Measurements from ENCODE around the gene STAC2. TPM values are rescaled to one million over a fixed set of nuclear protein-coding genes. Genes with fewer than 3 reads are reported as not detected.
A peak's percentile ranks its signal among the peaks of the same experiment; 100 is the strongest.

STAC2 gene
- total and polyA plus RNA-seq, 12 donors: 0.09 to 4.9 (median 0.51) TPM; not detected in 1

DNA sequence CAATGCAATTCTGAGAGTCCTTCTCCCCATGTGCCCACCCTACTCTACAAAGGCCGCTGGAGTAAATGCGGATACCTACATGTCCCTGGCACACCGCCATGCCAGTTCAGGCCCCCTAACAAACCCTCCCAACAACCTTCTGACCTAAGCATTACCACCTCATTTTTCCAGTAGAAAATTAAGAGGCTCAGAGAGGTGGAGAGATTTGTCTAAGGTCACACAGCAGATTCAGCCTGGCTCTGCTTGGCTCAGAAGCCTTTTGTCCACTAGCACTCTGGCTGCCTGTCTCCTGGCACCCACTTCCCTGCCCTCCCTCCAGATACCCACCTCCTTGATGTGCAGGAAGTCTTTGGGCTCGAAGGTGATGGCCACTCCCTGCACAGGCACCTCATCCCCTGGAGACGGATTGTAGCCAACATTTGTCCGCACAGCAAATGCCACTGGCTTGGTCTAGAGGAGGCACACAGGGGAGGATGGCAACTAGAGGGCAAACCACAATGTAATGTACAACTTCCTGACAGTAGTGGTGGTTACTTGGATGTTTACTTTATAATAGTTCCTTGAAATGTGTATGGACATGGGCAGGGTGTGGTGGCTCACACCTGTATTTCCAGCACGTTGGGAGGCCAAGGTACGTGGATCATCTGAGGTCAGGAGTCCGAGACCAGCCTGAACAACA, 38.5 kb downstream of the STAC2 start:
- ATAC-seq: no peak
- peaks cover 0 to 99% (median 8%) of the 10 kb centered on the region in 9 donors for H3K36me3 ChIP-seq
- no peak for DNase-seq

DNA sequence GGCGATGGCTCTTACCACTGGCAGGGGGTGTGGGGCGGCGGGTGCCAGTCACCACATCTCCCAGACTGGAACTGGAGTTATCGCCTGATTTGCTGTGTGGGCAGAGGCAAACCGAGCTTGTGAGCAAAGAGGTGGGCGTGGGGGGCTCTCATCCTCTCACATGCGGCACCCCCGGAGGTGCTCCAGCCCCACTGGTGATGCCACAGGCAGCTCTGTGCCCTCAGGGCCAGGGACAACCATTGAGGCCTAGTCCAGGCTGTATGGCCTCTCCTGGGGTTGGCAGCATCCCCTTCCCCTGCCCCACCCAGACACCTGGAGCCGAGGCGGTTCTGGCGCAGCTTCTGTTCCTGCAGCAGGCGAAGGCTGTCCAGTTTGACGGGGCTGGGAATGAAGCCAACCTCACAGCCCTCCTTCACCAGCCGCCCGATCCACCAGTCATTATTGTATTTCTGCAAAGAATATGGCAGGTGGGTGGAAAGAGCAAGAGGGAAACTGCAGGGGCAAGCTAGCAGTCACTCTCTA, 39.2 kb downstream of the STAC2 start:
- Histone ChIP-seq H3K9me3 (no peaks in the 10 kb centered on the region), H3K36me3 (peaks cover 0 to 99% (median 8%) of the 10 kb centered on the region in 9 donors)
- no peak for DNase-seq

More for the DNA sequence above, 38.5 kb downstream of the STAC2 start:
- no peaks in the 10 kb centered on the region for H3K27me3 ChIP-seq
- intact Hi-C loops (cut with DNase I): no loop called here
- WGBS, 2 donors: 94 to 95% methylated on average over 9 of the region's 9 CpGs
- no peaks in the 10 kb centered on the region for H3K4me1 ChIP-seq
- H3K9me3 ChIP-seq: no peaks in the 10 kb centered on the region
- no peak overlapping the region for H3K4me3 ChIP-seq
- H3K27ac ChIP-seq: no peak overlapping the region
- TF ChIP-seq, protein P1, sequence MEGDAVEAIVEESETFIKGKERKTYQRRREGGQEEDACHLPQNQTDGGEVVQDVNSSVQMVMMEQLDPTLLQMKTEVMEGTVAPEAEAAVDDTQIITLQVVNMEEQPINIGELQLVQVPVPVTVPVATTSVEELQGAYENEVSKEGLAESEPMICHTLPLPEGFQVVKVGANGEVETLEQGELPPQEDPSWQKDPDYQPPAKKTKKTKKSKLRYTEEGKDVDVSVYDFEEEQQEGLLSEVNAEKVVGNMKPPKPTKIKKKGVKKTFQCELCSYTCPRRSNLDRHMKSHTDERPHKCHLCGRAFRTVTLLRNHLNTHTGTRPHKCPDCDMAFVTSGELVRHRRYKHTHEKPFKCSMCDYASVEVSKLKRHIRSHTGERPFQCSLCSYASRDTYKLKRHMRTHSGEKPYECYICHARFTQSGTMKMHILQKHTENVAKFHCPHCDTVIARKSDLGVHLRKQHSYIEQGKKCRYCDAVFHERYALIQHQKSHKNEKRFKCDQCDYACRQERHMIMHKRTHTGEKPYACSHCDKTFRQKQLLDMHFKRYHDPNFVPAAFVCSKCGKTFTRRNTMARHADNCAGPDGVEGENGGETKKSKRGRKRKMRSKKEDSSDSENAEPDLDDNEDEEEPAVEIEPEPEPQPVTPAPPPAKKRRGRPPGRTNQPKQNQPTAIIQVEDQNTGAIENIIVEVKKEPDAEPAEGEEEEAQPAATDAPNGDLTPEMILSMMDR (IDR thresholded peaks at IDR 0.05): no peak

DNA sequence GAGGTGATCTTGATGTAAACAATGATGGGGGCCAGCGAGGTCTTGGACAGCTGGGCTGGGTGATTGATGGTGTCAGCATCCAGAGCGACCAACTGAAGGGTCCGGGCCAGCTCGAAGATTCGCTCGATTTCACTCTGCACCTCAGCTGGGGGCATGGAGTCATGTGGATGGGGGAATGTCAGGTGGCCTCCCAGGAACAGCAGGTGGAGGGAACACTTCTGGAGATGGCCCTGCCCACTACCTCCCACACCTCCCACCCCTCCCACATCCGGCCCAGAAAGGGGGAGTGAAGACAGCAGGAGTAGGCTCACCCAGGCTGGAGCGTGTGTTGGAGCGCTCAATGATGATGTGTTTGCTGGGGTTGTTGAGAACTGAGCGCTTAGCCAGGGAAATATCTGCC, 42.0 kb downstream of the STAC2 start:
- peak in 1 of 8 donors; percentile 29 for ATAC-seq
- peaks cover 0 to 99% (median 8%) of the 10 kb centered on the region in 9 donors for H3K36me3 ChIP-seq

More for the DNA sequence above, 39.2 kb downstream of the STAC2 start:
- 90% methylated on average over 15 of the region's 15 CpGs for WGBS, 2 donors
- TF ChIP-seq, protein P1 (IDR thresholded peaks at IDR 0.05): no peak
- H3K4me1 ChIP-seq: no peaks in the 10 kb centered on the region
- ATAC-seq: peak in 2 of 8 donors; percentile 26 to 34
- no peaks in the 10 kb centered on the region for H3K27me3 ChIP-seq
- intact Hi-C loops (cut with DNase I): no loop called here
- H3K27ac ChIP-seq: no peak overlapping the region
- no peak overlapping the region for H3K4me3 ChIP-seq

DNA sequence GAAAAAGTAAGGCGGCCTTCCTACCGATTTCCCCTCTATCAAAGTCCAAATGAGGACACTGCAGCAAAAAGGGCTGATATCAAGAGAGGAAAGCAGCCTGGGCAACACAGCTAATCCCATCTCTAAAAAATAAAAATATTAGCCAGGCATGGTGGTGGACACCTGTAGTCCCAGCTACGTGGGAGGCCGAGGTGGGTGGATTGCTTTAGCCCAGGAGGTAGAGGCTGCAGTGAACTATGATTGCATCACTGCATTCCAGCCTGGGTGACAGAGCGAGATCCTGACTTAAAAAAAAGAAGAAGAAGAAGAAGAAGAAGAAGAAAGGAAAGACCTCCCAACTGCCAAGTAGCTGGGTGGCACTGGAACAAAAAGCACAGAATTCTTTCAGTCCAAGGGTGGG, 42.7 kb downstream of the STAC2 start:
- 96 to 99% methylated on average over 5 of the region's 5 CpGs for WGBS, 2 donors
- no peak for DNase-seq
- no peak for ATAC-seq
- no peak overlapping the region for H3K4me3 ChIP-seq
- peaks cover 0 to 95% (median 8%) of the 10 kb centered on the region in 9 donors for H3K36me3 ChIP-seq
- no peaks in the 10 kb centered on the region for H3K27me3 ChIP-seq
- H3K9me3 ChIP-seq: no peaks in the 10 kb centered on the region
- H3K27ac ChIP-seq: no peak overlapping the region
- TF ChIP-seq, protein P1 (IDR thresholded peaks at IDR 0.05): no peak
- no peaks in the 10 kb centered on the region for H3K4me1 ChIP-seq
- intact Hi-C loops (cut with DNase I): no loop called here

More for the DNA sequence above, 42.0 kb downstream of the STAC2 start:
- intact Hi-C loops (cut with DNase I): no loop called here
- DNase-seq: no peak
- no peaks in the 10 kb centered on the region for H3K4me1 ChIP-seq
- WGBS, 2 donors: 86 to 92% methylated on average over 10 of the region's 10 CpGs
- H3K9me3 ChIP-seq: no peaks in the 10 kb centered on the region
- H3K27me3 ChIP-seq: no peaks in the 10 kb centered on the region
- H3K27ac ChIP-seq: no peak overlapping the region
- no peak overlapping the region for H3K4me3 ChIP-seq
- TF ChIP-seq, protein P1 (IDR thresholded peaks at IDR 0.05): no peak
